ENCODE measurements around the gene NAA25. TPM values are rescaled to one million over a fixed set of nuclear protein-coding genes. Genes with fewer than 3 reads are reported as not detected.

NAA25 gene
- total and polyA plus RNA-seq, 9 donors: 5.7 to 36.9 (median 23.6) TPM

GRCh38 chr12:112008918-112009317 is 99.7 kb downstream of the NAA25 start:
- no peak for DNase-seq
- no peaks in the 10 kb centered on the region for H3K27me3 ChIP-seq
- H3K4me1 ChIP-seq (ENCODE audit: insufficient read depth): peaks cover 9% of the 10 kb centered on the region
- TF ChIP-seq POLR2A (IDR thresholded peaks at IDR 0.05): no peak
- no peak for TF ChIP-seq EP300 (IDR thresholded peaks at IDR 0.05)
- no peak for TF ChIP-seq CTCF (IDR thresholded peaks at IDR 0.05)
- no peak overlapping the region for H3K27ac ChIP-seq
- no peaks in the 10 kb centered on the region for H3K9me3 ChIP-seq
- WGBS, 3 donors: 68 to 84% (median 78%) methylated on average over 3 of the region's 3 CpGs
- intact Hi-C loops (cut with DNase I): no loop called here
- H3K36me3 ChIP-seq: no peaks in the 10 kb centered on the region
- no peak overlapping the region for H3K4me3 ChIP-seq

- no peak overlapping the region for H3K27ac ChIP-seq
Observed at GRCh38 chr12:112007945-112008344, 100.6 kb downstream of the NAA25 start.

GRCh38 chr12:112005419-112006395 is 102.9 kb downstream of the NAA25 start:
- Histone ChIP-seq H3K9me3 (no peaks in the 10 kb centered on the region), H3K27me3 (no peaks in the 10 kb centered on the region), H3K4me1 (ENCODE audit: insufficient read depth) (no peaks in the 10 kb centered on the region), H3K4me3 (no peak overlapping the region), H3K36me3 (no peaks in the 10 kb centered on the region), H3K27ac (no peak overlapping the region)
- 77 to 84% (median 83%) methylated on average over 6 of the region's 6 CpGs for WGBS, 3 donors
- DNase-seq: no peak
- TF ChIP-seq CTCF (IDR thresholded peaks at IDR 0.05): no peak
- TF ChIP-seq POLR2A (IDR thresholded peaks at IDR 0.05): no peak
- TF ChIP-seq EP300 (IDR thresholded peaks at IDR 0.05): no peak
- intact Hi-C loops (cut with DNase I): no loop called here

More at GRCh38 chr12:112007945-112008344, 100.6 kb downstream of the NAA25 start:
- Histone ChIP-seq H3K4me3 (no peak overlapping the region), H3K4me1 (ENCODE audit: insufficient read depth) (peaks cover 9% of the 10 kb centered on the region), H3K36me3 (no peaks in the 10 kb centered on the region), H3K9me3 (no peaks in the 10 kb centered on the region), H3K27me3 (no peaks in the 10 kb centered on the region)
- WGBS, 3 donors: 87 to 91% (median 91%) methylated on average over 9 of the region's 9 CpGs
- no peak for TF ChIP-seq EP300 (IDR thresholded peaks at IDR 0.05)
- TF ChIP-seq POLR2A (IDR thresholded peaks at IDR 0.05): no peak
- TF ChIP-seq CTCF (IDR thresholded peaks at IDR 0.05): no peak
- intact Hi-C loops (cut with DNase I): no loop called here
- DNase-seq: no peak

DNA sequence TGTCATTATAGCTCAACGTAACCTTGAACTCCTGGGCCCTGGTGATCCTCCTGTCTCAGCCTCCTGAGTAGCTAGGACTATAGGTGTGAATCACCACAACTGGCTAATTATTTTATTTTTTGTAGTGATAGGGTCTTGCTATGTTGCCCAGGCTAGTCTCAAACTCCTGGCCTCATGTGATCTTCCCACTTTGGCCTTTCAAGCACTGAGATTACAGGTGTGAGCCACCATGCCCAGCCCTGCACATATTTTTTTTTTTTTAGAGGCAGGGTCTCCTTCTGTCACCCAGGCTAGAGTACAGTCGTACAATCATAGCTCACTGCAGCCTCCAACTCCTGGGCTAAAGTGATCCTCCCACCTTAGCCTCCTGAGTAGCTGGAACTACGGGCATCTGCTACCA is 104.5 kb downstream of the NAA25 start:
- intact Hi-C loops (cut with DNase I): no loop called here
- DNase-seq: no peak
- H3K9me3 ChIP-seq: no peaks in the 10 kb centered on the region
- TF ChIP-seq POLR2A (IDR thresholded peaks at IDR 0.05) (no peak), CTCF (IDR thresholded peaks at IDR 0.05) (no peak), EP300 (IDR thresholded peaks at IDR 0.05) (no peak)
- no peaks in the 10 kb centered on the region for H3K27me3 ChIP-seq
- H3K4me1 ChIP-seq (ENCODE audit: insufficient read depth): no peaks in the 10 kb centered on the region
- no peak overlapping the region for H3K27ac ChIP-seq
- H3K4me3 ChIP-seq: no peak overlapping the region
- WGBS, 3 donors: 96% methylated on average over 3 of the region's 3 CpGs
- H3K36me3 ChIP-seq: no peaks in the 10 kb centered on the region

Measured in ovary (tissue), 9 donors.